KMS-11 (cell line): ENCODE measurements around the gene SLC23A3.

Experiments
- H2AFZ ChIP-seq: fragments of 200-600 bp; sonication (generic); 2 replicates; pipeline ENCODE4 v1.6.1; 2016; ENCODE audit warnings: antibody characterized with exemption, mixed run types, low read depth
- H3K27ac ChIP-seq: fragments of 200-600 bp; sonication (generic); 2 replicates; pipeline ENCODE4 v1.6.1; 2016; ENCODE audit warnings: mild to moderate bottlenecking, mixed run types
- H3K27me3 ChIP-seq: fragments of 200-600 bp; sonication (generic); 2 replicates; pipeline ENCODE4 v1.6.1; 2017; ENCODE audit warnings: mild to moderate bottlenecking, low read depth, mixed run types, moderate library complexity; ENCODE audit not compliant: insufficient read depth
- H3K36me3 ChIP-seq: fragments of 200-600 bp; sonication (generic); 2 replicates; pipeline ENCODE4 v1.6.1; 2017; ENCODE audit warnings: mild to moderate bottlenecking, mixed run types; ENCODE audit not compliant: insufficient read depth
- H3K4me1 ChIP-seq: fragments of 200-600 bp; sonication (generic); 2 replicates; pipeline ENCODE4 v1.6.1; 2016; ENCODE audit warnings: mild to moderate bottlenecking, low read depth, mixed run types; ENCODE audit not compliant: poor library complexity, severe bottlenecking
- H3K4me2 ChIP-seq: fragments of 200-600 bp; sonication (generic); 2 replicates; pipeline ENCODE4 v1.7.0; 2016; ENCODE audit warnings: mild to moderate bottlenecking, mixed run types
- H3K4me3 ChIP-seq: fragments of 200-600 bp; sonication (generic); IDR thresholded peaks from 2 replicates; pipeline ENCODE4 v1.6.1; 2017; ENCODE audit warnings: low read depth, low read length, mixed read lengths; ENCODE audit not compliant: insufficient read depth
- H3K79me2 ChIP-seq: fragments of 200-600 bp; sonication (generic); 2 replicates; pipeline ENCODE4 v1.6.1; 2016; ENCODE audit warnings: low read depth, mixed run types; ENCODE audit not compliant: insufficient read depth
- H3K9ac ChIP-seq: fragments of 200-600 bp; sonication (generic); 2 replicates; pipeline ENCODE4 v1.6.1; 2016; ENCODE audit warnings: mild to moderate bottlenecking, mixed run types
- H4K20me1 ChIP-seq: fragments of 200-600 bp; sonication (generic); 2 replicates; pipeline ENCODE4 v1.6.1; 2016; ENCODE audit warnings: mild to moderate bottlenecking, mixed run types; ENCODE audit not compliant: insufficient read depth
- CTCF ChIP-seq: fragments of 200-600 bp; sonication (generic); conservative IDR thresholded peaks from 2 replicates; pipeline ENCODE4 v1.6.1; 2017; ENCODE audit warnings: low read depth, mild to moderate bottlenecking, antibody characterized with exemption, low read length, moderate library complexity, mixed read lengths

SLC23A3 gene

DNA sequence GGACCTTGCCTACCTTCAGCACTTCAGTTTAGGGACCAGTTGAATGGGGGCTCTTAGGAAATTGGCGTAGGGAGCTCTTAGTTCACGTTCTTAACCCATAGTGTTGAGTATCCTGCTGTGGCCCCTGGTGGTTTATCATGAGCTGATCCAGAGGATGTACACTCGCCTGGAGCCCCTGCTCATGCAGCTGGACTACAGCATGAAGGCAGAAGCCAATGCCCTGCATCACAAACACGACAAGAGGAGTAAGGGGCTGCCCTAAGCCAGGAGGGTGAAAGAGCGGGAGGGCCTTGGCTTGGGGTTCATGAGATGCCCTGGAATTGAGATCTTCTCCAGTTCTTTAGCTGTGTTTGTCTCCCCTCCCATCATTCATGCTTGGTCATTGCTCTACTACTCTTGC is 11.1 kb upstream of the SLC23A3 start:
- Histone ChIP-seq H3K4me1 (peaks cover 9% of the 10 kb centered on the region), H3K9ac (no peak overlapping the region), H3K79me2 (peaks cover 22% of the 10 kb centered on the region; the same call in 1 of the 2 replicates), H3K4me2 (no peak overlapping the region), H2AFZ (no peak overlapping the region), H3K36me3 (no peaks in the 10 kb centered on the region), H4K20me1 (no peaks in the 10 kb centered on the region), H3K4me3 (no peak overlapping the region), H3K27ac (no peak overlapping the region), H3K27me3 (no peaks in the 10 kb centered on the region)
- no peak for TF ChIP-seq CTCF

- Histone ChIP-seq H3K36me3 (no peaks in the 10 kb centered on the region), H4K20me1 (no peaks in the 10 kb centered on the region), H3K27me3 (no peaks in the 10 kb centered on the region), H3K27ac (no peak overlapping the region), H3K4me1 (peaks cover 18% of the 10 kb centered on the region), H2AFZ (no peak overlapping the region), H3K79me2 (peaks cover 29% of the 10 kb centered on the region; the same call in 1 of the 2 replicates), H3K4me3 (no peak overlapping the region), H3K4me2 (peak overlapping the region; percentile 98), H3K9ac (no peak overlapping the region)
- TF ChIP-seq CTCF: no peak
These were observed 10.0 kb upstream of the SLC23A3 start for GRCh38 chr2:219179601-219180465.

DNA sequence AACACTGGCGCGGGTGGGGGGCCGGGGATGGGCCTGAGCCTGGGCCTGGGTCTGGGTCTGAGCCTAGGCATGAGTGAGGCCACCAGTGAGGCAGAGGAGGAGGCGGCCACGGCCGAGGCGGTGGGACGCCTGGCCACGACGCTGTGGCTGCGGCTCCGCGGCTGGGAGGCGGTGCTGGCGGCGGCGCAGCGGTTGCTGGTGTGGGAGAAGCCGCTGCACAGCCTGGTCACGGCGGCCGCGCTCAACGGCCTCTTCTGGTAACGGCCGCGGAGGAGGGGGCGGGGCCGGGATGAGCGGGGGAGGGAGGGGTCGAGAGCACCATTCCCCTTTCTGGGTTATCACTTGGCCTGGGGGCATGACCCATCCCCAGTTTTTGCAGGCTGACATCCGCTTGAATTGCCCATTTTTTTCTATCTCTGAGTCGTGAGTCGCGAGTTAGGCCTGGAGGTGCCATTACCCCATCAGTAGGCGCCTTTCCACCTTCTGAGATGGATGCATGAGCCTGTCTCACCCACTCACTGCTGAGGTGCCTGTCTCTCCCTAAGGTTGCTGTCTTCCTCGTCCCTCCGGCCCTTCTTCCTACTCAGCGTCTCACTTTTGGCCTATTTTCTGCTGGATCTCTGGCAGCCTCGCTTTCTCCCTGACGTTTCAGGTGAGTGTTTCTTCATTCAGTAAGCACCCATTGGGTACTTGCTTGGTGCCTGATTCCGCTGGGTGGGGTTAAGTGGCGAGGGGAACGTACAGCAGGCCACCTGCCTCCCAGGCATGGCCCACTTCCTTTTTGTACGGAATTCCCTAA is 8.7 kb upstream of the SLC23A3 start:
- TF ChIP-seq CTCF: 0 out of 2 replicates have a peak, but pooled peaks have one; percentile 12
- Histone ChIP-seq H3K4me2 (peak overlapping the region; percentile 98), H4K20me1 (no peaks in the 10 kb centered on the region), H3K27ac (no peak overlapping the region), H2AFZ (peak overlapping the region; percentile 57), H3K79me2 (peaks cover 29% of the 10 kb centered on the region; the same call in 1 of the 2 replicates), H3K4me1 (peaks cover 18% of the 10 kb centered on the region), H3K4me3 (peak overlapping the region; percentile 60), H3K36me3 (no peaks in the 10 kb centered on the region), H3K27me3 (no peaks in the 10 kb centered on the region), H3K9ac (peak overlapping the region; percentile 59; the same call in 1 of the 2 replicates)

GRCh38 chr2:219177552-219178376 is 7.9 kb upstream of the SLC23A3 start, which contains the start of gene RETREG2:
Gene RETREG2, plus strand, starts transcription at chr2:219178275. Its CDS starts 78 bp downstream, at chr2:219178353.
- H3K79me2 ChIP-seq: peaks cover 29% of the 10 kb centered on the region; the same call in 1 of the 2 replicates
- TF ChIP-seq CTCF: no peak

More at GRCh38 chr2:219177552-219178376, 7.9 kb upstream of the SLC23A3 start, which contains the start of gene RETREG2:
- peak within 1 kb of the TSS; percentile 81 for H3K27ac ChIP-seq
- peaks cover 18% of the 10 kb centered on the region for H3K4me1 ChIP-seq
- H3K4me3 ChIP-seq: peak within 1 kb of the TSS; percentile 60
- H3K27me3 ChIP-seq: no peaks in the 10 kb centered on the region
- H3K4me2 ChIP-seq: peak within 1 kb of the TSS; percentile 98
- H3K9ac ChIP-seq: peak within 1 kb of the TSS; percentile 59
- no peaks in the 10 kb centered on the region for H4K20me1 ChIP-seq
- H2AFZ ChIP-seq: peak within 1 kb of the TSS; percentile 86
- no peaks in the 10 kb centered on the region for H3K36me3 ChIP-seq
